GM18861 (cell line): ENCODE results near the gene SLC2A9.
"Not testable (repeated sequence)": the region's sequence is repeated elsewhere in the genome, so short reads cannot be mapped to it uniquely, and the experiment has no call there.

ENCODE experiments used
- ATAC-seq: cut with Tn5 transposase; IDR thresholded peaks from one replicate; pipeline ENCODE4 v1.9.1; 2021; ENCODE audit not compliant: unreplicated experiment

Gene SLC2A9

GRCh38 chr4:9847968-9848748, 173.1 kb downstream of the SLC2A9 start:
- ATAC-seq = no peak

GRCh38 chr4:9845791-9846493, 175.4 kb downstream of the SLC2A9 start:
- ATAC-seq = no peak

- no peak for ATAC-seq
These were observed 180.2 kb downstream of the SLC2A9 start for GRCh38 chr4:9841072-9841471.

GRCh38 chr4:9835430-9835829, 185.9 kb downstream of the SLC2A9 start:
- no peak for ATAC-seq

- ATAC-seq = no peak
These were observed 187.9 kb downstream of the SLC2A9 start for GRCh38 chr4:9833421-9833820.

- no peak for ATAC-seq
These were observed 188.7 kb downstream of the SLC2A9 start for GRCh38 chr4:9832640-9833039.

- no peak for ATAC-seq
These were observed 194.7 kb downstream of the SLC2A9 start for GRCh38 chr4:9826551-9826950.

GRCh38 chr4:9825049-9825448, 196.2 kb downstream of the SLC2A9 start:
- no peak for ATAC-seq

GRCh38 chr4:9820343-9820742, 201.0 kb downstream of the SLC2A9 start:
- ATAC-seq = no peak

GRCh38 chr4:9816285-9816684, 205.0 kb downstream of the SLC2A9 start:
- no peak for ATAC-seq

GRCh38 chr4:9812501-9813340, 208.6 kb downstream of the SLC2A9 start:
- ATAC-seq = peak; percentile 80

- ATAC-seq = no peak
These were observed 209.5 kb downstream of the SLC2A9 start for GRCh38 chr4:9811806-9812205.

- no peak for ATAC-seq
These were observed 213.2 kb downstream of the SLC2A9 start for GRCh38 chr4:9808077-9808476.

- ATAC-seq = no peak
These were observed 216.4 kb downstream of the SLC2A9 start for GRCh38 chr4:9804918-9805317.

- no peak for ATAC-seq
These were observed 220.4 kb downstream of the SLC2A9 start for GRCh38 chr4:9800848-9801247.

- ATAC-seq = not testable (repeated sequence)
These were observed 224.7 kb downstream of the SLC2A9 start for GRCh38 chr4:9796641-9797040.

- no peak for ATAC-seq
These were observed 228.9 kb downstream of the SLC2A9 start for GRCh38 chr4:9792381-9792780.

GRCh38 chr4:9785891-9786290, 235.4 kb downstream of the SLC2A9 start:
- not testable (repeated sequence) for ATAC-seq

- no peak for ATAC-seq
These were observed 239.2 kb downstream of the SLC2A9 start for GRCh38 chr4:9782136-9782436.

GRCh38 chr4:9781343-9782135, 239.8 kb downstream of the SLC2A9 start, which contains the start of gene DRD5:
Gene DRD5 (plus strand): TSS chr4:9781634. CDS start chr4:9782030, 396 bp downstream.
- ATAC-seq = no peak
